Left renal pelvis (tissue), 4 donors: Measurements from ENCODE around the gene KIF5A. TPM values are rescaled to one million over a fixed set of nuclear protein-coding genes. Genes with fewer than 3 reads are reported as not detected.

Experiments used
- DNase-seq, 4 donors: peaks; one replicate each; pipeline ENCODE4 v3.0.0-alpha.2; 2013; ENCODE audit warnings: low read depth in 4 of 4, low spot score in 3 of 4
- polyA plus RNA-seq, 4 donors: library from polyadenylated mRNA; unstranded; fragments of 120-200 nt; gene quantifications; one replicate each; pipeline ENCODE4 v1.2.1, GENCODE V29; 2013; ENCODE audit not compliant: insufficient read length in 4 of 4

KIF5A gene
- polyA plus RNA-seq, 4 donors = 0.64 to 1.1 (median 0.86) TPM

- no peak for DNase-seq
These were observed 18.0 kb upstream of the KIF5A start for GRCh38 chr12:57531836-57532235.

- DNase-seq = no peak
These were observed 16.7 kb upstream of the KIF5A start for GRCh38 chr12:57533108-57533507.

GRCh38 chr12:57534250-57534649, 15.6 kb upstream of the KIF5A start:
- no peak for DNase-seq

- DNase-seq = no peak
These were observed 14.8 kb upstream of the KIF5A start for GRCh38 chr12:57534991-57535543.

DNA sequence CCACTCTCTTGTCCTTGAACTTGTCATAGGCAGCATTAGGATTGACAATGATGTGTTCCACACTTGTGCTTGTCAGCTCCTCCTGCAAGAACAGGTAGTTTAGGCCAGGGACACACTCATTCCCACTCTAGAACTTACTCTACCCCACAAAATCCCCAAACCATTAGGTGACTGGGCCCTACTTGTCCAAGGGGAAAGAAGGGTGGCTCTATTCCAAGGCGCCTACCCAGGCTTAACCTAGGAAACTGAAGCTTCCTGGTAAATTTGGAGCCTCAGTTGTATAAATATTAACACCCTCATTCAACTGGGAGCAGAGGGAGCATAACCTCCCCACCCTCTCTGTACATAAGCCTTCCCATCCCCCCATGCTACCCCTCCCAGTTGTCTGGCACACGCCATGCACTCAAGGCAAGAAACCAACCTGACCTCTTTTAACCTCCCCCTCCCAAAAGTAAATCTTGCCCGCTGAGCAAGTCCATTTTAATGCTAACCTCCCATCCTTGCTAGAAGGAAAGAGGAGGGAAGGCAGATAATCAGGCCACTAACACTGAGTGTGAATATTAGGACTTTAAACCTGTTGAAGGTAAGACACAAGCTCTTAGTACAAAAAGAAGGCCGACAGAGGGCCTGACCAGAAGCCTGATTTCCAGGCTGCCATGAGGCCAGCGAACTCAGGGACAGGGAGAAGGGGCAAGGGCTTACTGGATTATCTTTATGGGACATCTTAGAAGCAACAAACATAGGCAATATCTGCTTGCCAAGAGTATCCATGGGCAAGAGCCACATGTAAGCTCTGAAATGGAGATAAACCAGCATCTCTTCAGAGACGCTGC, 13.9 kb upstream of the KIF5A start:
- DNase-seq = no peak

GRCh38 chr12:57536597-57536942, 13.3 kb upstream of the KIF5A start:
- DNase-seq = no peak

- no peak for DNase-seq
These were observed 10.6 kb upstream of the KIF5A start for GRCh38 chr12:57539134-57539768.

DNA sequence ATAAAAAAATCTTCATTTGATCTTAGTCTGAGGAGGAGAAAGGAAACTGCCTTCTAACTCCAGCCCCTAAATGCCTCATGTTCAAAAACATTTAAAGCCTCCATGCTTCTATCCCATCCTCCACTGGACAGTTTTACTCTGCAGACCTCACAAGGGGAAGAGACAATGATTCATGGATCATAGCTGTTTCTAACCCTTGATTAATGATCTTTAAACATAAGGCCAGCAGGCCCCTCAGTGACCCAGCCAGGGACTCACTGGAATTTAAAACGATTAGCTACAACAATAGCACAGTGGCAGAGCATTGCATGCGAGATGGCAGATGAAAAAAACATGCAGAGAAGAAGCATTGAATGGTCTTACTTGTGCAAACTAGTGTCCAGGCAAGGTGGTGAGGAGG, 8.8 kb upstream of the KIF5A start:
- no peak for DNase-seq

- DNase-seq = no peak
These were observed 8.1 kb upstream of the KIF5A start for GRCh38 chr12:57541717-57542116.

DNA sequence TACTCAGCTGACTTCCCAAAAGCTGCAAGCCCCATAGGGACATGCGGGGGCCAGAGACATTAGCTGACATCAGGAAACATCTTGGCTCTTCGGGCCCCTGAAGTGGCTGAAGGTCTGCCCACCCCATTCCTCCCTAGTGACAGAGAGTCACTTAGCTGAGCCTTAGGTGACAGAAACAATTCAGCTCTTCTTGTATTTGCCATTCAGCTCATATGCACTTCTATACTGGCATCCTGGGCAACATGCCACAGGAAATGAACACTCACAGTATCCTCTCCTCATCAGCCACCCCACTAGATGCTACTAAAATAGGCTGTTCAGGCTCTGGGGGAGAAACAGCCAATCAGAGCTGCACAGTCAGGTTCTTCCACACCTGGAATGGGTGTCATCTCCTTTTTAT, 6.3 kb upstream of the KIF5A start:
- no peak for DNase-seq

GRCh38 chr12:57545809-57546437, 3.9 kb upstream of the KIF5A start:
- no peak for DNase-seq

DNA sequence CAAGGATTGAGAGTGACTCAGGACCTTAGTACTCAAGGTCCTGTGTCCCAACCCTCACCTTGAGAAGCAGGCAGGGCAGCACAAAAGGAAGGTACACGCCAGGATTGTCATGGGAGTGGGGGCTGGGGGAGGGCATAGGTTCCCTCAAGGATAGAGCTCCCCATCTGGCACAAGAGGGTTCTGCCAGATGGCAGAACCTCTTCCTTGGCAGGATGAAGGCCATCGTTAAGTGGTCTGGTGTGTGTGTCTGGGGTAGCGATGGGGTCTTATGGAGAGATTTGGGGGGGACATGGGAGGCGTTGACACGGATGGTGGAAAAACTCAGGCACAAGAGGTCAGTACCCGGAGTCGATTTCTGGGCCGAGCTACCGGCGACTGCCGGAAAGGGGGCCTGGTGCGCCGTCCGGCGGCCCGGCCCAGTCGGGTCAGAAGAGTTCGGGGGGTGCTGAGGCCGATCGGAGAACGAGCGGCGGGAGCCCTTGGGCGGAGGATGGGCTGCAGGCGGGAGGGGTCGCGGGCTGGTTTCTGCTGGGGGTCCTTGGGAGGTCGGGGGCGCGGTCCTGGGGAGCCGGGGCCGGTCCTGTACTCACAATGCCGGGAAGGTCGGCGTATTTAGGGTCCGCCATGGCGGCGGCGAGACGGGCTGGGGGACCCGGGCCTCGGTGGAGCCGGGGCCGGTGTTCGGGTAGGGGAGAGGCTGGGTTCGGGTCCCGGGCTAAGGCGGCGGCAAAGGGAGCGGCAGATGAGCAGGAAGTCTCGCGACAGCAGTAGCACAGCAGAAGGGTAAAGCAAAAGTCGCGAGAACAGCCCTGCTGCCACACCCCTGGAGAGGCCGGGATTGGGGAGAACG, 3.2 kb upstream of the KIF5A start, which contains the start of gene DCTN2:
TSS of gene DCTN2 (minus strand) at position 755 of the 850 bp plus-strand sequence. CDS start at position 626, 129 bp downstream.
- peak; percentile 87 to 94 (median 90) for DNase-seq

DNA sequence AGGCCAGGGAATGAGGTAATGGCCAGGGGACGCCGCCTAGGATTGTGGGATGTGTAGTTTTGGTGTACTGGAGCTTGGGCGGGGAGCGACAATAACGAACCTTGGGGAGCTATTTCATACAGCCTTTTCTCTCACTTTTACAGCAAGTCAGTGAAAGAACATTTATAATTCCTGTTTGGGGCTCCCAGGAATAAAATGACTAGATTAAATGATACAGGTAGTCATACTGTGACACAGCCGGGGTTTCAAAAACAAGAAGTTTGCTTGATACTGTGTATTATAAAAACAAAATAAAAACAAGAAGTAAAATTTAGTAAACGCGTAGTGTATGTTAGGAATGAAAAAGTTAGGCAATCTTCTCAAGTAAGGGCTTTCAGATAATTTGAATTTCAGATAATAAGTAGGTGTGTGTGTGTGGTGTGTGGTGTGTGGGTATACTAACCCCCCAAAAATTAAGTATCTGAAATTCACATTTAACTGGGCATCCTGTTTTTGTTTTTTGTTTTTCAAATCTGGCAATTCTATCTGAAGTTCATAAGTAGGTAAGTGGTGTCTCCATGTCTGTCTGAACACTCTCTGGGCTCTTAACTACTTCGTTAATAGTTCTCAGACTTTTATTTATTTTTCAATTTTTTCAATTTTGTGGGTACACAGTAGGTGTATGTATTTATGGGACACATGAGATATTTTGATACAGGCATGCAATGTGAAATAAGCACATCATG, 2.4 kb upstream of the KIF5A start:
- DNase-seq = no peak

DNA sequence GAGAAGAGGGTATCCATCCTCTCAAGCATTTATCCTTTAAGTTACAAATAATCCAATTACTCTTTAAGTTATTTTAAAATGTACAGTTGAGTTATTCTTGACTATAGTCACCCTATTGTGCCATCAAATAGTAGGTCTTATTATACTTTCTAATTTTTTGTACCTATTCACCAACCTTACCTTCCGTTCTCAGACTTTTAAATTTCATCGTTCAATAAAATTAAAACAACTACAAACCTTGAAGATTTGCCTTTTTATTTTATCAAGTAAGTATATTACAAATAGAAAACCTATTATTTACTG, 1.9 kb upstream of the KIF5A start:
- no peak for DNase-seq

GRCh38 chr12:57548488-57548887, 1.4 kb upstream of the KIF5A start:
- no peak for DNase-seq

DNA sequence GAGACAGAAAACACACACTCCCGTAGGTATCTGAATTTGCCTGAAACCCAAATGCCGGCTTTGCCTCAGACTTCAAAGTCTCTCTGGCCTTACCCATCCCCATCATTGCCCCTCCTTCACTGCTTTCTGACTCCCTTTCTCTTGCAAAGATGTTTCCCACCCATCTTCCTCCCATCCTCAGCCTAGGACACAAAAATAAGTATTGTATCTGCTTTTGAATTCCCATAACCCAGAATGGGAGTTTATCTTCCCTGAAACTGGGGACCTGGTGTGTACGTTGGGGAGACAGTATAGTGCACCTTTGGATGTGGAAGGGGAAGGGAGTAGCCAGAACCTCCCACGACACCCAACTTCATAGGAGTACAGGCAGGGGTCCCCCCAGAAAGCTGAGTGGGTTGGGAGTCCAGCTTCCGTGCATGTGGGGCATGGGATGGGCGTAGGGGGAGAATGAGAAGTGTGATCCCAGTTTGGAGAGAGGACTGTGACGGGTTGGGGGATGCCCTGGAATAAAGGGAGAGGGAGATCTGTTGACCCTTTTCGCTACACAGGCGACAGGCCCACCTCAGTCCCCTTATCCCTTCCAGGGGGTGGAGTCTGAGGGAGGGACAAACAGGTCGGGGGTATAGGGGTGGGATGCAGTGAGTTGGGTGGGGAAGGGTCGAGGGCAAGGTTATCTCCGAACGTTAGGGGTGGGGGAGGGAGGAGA, 488 bp upstream of the KIF5A start:
- DNase-seq = no peak

DNA sequence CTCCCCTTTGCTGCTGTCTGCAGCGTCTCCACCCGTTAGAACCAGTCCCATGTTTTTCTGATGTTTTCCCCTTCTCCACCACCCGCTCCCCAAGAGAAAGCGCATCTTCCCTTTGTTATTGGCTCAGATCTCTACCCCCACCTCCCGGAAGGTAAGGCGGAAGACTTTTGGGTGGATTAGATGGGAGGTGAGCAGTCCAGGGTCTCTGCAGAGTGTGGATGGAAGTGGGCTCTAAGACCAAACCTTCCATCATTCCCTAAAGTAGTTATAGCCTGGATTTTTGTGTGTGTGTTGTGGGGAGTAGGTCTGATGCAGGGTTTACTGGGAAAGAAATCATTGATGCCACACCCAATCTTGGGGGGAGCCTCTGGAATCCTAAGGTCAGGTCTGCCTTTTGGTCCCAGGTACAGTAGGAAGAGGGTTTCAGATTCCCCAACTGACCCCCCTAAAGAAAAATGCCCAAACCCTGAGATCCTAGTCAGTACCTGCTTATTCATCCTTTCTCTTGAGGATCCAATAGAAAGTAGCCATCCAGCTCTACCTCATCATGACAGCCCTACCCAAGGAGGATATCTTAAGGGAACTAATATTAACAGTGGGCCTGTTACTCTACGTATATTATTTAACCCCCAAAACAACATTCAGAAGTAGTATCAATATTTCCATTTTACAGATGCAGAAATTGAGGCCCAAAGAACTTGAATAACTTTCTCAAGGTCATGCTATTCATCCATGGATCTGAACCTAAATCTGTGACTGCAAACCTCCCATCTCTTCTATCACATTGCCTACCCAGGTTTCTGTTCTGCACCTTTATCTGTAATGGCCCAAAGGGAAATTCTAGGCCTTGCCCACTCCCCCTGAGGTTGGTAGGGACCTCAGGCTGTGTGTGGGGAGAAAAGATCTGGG, 1.1 kb downstream of the KIF5A start:
- DNase-seq = no peak

GRCh38 chr12:57551637-57552305, 1.9 kb downstream of the KIF5A start:
- DNase-seq = no peak
